ENCODE measurements around the gene TTC39C.
"Not testable (repeated sequence)": the region's sequence is repeated elsewhere in the genome, so short reads cannot be mapped to it uniquely, and the experiment has no call there.

The TTC39C gene

DNA sequence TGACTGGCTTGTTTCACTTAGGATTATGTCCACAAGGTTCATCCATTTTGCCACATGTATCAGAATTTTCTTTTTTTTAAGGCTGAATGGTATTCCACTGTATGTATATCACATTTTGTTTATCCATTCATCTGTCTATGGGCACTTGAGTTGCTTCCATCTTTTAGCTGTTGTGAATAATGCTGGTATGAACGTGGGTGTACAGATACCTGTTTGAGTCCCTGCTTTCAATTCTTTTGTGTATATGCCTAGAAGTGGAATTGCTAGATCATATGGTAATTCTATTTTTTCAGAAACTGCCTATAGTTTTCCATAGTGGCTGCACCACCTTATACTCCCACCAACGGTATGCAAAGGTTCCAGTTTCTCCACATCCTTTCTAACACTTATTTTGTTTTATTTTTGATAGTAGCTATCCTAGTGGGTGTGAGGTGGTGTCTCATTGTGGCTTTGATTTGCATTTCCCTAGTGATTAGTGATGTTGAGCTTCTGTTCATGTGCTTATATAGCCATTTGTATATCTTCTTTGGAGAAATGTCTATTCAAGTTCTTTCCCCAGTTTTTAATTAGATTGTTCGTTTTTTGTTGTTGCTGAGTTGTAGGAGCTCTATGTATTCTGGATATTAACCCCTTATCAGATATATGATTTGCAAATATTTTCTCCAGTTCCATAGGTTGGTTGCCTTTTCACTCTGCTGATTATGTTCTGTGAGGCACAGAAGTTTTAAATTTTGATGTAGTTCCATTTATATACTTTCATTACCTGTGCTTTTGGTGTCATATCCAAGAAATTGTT, 40.7 kb downstream of the TTC39C start:
- DNase-seq = no peak

- no peak for DNase-seq
These were observed 41.3 kb downstream of the TTC39C start for GRCh38 chr18:24055878-24056277.

GRCh38 chr18:24056506-24056905, 42.0 kb downstream of the TTC39C start:
- no peak for DNase-seq

- DNase-seq = no peak
These were observed 43.2 kb downstream of the TTC39C start for GRCh38 chr18:24057804-24058203.

DNA sequence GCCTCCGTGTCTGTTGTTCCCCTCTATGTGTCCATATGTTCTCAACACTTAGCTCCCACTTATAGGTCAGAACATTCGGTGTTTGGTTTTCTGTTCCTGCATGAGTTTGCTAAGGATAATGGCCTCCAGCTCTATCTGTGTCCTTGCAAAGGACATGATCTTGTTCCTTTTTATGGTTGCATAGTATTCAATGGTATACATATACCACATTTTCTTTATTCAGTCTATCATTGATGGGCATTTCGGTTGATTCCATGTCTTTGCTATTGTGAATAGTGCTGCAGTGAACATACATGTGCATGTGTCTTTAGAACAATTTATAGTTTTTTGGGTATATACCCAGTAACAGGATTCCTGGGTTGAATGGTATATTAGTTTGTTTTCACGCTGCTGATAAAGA, 44.8 kb downstream of the TTC39C start:
- not testable (repeated sequence) for DNase-seq

- no peak for DNase-seq
These were observed 46.1 kb downstream of the TTC39C start for GRCh38 chr18:24060644-24061043.

GRCh38 chr18:24063121-24063731, 48.7 kb downstream of the TTC39C start:
- no peak for DNase-seq

- DNase-seq = no peak
These were observed 50.0 kb downstream of the TTC39C start for GRCh38 chr18:24064391-24065100.

- no peak for DNase-seq
These were observed 51.4 kb downstream of the TTC39C start for GRCh38 chr18:24065906-24066305.

DNA sequence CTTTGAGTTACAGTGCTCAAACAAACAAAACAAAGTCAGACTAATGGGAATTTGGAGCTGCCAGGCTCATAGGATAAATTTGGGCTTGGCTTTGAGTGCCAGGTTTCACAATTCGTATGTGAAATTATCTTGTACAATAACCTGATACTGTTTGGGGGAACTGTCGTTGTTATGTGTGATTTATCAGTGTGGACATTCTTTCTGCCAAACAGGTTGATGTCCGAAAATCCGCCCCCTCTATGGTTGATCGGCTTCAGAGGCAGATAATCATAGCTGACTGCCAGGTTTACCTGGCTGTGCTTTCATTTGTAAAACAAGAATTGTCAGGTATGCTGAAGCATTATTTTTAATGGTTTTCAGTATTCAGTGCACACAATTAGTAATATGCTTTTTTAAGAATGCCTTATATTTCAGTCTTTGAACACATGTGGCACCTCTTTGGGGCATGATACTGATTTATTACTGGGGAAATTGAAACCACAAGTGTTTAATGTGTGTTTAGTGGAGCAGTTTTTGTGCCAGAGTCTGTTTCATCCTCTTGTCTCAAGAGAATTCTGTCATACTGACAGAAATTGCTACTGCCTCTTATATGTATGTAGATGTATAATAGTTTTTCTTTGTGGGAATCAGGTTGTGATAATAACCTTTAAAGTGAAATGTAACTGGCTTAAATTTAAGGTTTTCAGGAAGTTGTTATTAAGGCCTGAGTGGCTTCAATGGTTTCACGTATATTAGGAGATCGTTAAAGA, 54.6 kb downstream of the TTC39C start:
- DNase-seq = no peak

GRCh38 chr18:24071029-24071428, 56.5 kb downstream of the TTC39C start:
- peak; percentile 9 for DNase-seq

DNA sequence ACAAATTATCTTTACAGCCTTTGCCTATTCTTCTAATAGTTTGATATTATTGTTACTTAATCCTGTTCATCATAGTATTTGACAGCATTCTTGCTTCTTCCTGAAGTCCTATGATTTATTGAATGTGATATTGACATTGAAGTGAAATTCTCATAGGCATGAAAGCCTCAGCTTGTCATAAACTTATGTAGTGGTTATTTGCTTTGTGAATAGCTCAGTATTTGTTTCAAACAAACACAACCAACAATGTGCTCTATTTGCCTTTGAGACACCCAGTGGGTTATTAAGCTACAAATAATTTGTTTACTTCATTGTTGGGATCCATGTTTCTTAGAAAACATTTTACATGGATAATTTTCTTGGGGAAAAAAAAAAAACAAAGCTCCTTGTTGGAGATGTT, 57.2 kb downstream of the TTC39C start:
- DNase-seq = peak; percentile 33

- no peak for DNase-seq
These were observed 58.2 kb downstream of the TTC39C start for GRCh38 chr18:24072743-24073142.

DNA sequence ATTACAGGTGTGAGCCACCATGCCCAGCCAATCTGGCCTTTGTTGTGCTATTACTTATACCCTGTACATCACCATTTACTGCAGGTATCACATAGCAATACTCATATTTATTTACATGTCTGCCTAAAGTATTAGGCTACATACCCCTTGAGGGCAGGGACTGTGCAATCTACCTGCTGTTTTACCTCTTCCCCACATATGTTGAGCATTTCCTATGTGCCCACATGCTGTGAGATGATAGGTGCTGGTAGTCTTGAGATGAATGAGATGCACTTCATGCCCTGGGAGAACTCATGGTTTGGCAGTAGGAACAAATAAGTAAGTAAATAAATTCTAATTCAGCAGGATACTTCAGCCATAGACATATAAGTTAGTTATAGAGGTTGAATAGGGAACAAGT, 59.2 kb downstream of the TTC39C start:
- DNase-seq = no peak

- DNase-seq = not testable (repeated sequence)
These were observed 60.2 kb downstream of the TTC39C start for GRCh38 chr18:24074757-24075156.

DNA sequence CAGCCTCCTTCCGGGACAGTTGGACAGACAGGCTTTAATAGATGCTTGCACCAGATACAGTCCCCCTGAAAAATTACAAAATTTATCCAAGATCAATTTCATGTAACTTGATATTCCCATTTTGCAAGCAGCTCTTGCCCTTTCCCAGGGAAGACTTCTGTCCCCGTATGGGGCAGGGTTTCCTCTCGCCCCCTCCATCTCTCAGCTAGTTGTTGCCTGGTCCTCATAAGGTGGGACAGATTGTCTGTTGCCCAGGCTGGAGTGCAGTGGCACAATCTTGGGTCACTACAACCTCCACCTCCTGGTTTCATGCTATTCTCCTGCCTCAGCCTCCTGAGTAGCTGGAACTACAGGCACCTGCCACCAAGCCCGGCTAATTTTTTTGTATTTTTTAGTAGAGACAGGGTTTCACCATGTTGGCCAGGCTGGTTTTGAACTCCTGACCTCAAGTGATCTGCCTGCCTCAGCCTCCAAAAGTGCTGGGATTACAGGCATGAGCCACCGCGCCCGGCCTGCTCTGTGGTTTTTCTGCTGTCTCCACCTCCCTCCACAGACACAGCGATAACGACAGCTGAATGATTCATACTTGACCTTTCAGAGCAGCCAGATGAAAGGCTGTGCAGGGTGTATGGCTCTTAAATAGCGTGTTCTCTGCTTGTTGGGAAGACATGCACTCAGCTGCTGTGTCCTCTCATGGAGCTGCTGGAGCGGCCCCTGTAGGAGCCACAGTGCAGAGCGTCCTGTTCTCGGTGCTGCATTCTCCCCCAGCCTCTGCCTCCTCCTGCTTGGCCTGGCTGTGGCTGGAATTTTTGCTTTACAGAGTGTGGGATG, 61.4 kb downstream of the TTC39C start:
- peak; percentile 82 for DNase-seq

GRCh38 chr18:24076950-24077349, 62.4 kb downstream of the TTC39C start:
- peak; percentile 31 for DNase-seq

DNA sequence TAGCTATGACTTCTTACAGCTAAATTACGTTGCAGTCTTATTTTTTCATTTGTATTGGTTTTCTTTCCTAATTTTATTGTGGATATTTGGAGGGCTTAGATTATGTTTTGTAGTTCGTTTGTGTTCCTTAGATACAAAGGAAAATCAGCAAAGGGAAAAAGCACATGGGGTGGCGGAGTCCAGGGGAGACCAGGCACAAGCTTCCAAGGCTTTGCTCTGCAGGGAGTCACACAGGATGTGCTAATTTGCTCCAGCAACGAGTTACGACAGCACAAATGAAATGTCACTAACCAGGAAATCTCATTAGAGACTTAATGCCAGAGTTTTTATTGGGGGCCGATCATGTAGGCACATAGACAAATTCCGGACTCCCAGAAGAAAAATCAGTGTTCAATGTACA, 63.8 kb downstream of the TTC39C start:
- no peak for DNase-seq

GRCh38 chr18:24080861-24081260, 66.3 kb downstream of the TTC39C start:
- DNase-seq = no peak

GRCh38 chr18:24083550-24083949, 69.0 kb downstream of the TTC39C start:
- DNase-seq = no peak

DNA sequence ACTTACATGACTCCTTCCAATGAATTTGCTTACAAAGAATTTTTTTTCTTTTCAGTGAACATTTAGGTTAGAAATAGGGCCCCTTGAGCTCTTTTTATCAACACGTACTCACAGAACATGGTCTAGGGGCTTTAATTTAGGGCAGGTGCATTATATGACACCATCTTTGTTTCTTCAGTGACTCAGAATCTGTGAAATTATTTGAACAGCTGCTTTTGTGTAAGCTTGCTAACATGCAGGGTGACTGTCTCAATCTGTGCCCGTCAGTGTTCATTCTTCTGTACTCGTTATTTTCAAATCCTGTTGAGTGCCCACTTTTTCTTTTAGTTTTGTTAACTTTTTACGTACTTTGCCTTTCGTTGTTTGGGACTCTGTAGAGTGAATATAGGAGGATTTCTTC, 71.5 kb downstream of the TTC39C start:
- DNase-seq = no peak

- DNase-seq = no peak
These were observed 74.5 kb downstream of the TTC39C start for GRCh38 chr18:24089076-24089475.
